CD4-positive, alpha-beta T cell treated with Interleukin-4 for 1 hour (primary cell): ENCODE results near the gene ACO2.
"Not testable (repeated sequence)": the region's sequence is repeated elsewhere in the genome, so short reads cannot be mapped to it uniquely, and the experiment has no call there.

Experiments used
- DNase-seq, 2 donors: peaks; one replicate each; pipeline ENCODE4 v3.0.0-alpha.2; 2020 to 2022

ACO2 gene

DNA sequence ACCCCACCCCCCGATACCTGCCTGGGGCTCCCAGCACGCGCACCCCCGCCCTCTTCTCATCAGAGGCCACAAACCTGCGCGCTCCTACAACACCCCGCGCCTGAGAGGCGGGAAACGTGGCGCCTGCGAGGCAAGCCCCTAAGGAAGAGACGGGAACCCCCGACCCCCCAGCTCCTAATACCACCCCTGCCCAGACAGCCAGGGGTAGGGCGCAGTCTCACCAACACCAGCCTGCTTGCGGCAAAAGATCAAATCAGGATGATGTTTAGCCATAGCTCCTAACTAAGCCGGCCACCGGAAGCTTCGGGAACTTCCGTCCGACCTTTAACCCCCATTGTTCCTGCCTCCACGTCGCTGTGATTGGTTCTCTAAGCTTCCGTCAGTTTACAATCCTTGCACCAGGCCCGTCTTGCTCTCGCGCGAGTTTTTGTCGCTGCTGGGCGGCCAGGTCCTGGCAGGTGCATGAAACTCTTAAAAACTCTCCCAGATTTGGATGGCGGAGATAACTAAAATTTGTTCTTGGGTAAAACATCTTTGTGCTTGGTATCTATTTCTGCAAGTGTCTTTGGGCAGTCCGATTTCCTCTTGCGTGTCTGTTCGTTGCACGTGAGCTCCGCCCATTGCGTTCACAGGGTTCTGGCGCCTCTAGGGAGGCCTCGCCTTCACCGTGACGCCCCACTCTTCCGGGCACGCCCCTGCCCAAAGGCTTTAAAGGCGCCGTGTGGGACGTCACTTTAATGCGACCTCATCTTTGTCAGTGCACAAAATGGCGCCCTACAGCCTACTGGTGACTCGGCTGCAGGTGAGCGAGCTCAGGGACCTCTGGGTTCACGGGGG is at the start of gene ACO2, which contains the start of gene PHF5A:
Gene ACO2 (plus strand): TSS at position 737 of the 837 bp plus-strand sequence. CDS start 30 bp downstream, at position 767.
Gene PHF5A (minus strand): TSS at position 312 of the 837 bp plus-strand sequence. CDS start 39 bp downstream, at position 273.
- DNase-seq: peak; percentile 96 to 98

DNA sequence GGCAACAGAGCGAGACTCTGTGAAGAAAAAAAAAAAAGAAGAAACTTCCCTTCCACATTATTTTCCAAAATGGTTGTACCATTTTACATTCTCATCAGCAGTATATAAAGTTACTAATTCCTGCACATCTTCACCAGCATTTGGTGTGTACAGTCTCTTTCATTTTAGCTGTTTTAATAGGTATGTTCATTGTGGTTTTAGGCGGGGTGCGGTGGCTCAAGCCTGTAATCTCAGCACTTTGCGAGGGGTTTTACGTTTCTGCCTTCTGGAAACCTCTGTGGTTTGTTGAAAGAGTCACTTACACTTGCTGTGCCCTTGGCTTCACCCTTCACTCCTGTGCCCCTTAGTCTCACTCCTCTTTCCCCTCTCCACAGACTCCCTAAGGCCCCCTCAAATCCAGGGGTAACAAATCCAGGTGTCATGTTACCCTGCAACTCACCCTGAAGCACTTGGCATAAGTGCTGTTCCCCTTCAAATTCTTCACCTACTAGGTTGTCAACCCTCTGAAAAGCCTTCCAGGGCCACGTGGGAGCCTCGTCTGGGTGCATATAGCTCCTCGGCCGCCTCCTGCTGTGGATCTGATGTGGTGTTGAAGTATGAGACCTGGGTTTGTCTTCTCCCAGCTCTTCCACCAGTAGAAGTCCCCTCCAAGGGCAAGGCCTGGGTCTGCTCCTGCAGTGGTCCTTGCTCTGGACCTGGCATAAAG is 43.1 kb upstream of the ACO2 start:
- DNase-seq: peak; percentile 17 to 58

- no peak for DNase-seq
Observed at GRCh38 chr22:41429232-41429950, 39.5 kb upstream of the ACO2 start.

DNA sequence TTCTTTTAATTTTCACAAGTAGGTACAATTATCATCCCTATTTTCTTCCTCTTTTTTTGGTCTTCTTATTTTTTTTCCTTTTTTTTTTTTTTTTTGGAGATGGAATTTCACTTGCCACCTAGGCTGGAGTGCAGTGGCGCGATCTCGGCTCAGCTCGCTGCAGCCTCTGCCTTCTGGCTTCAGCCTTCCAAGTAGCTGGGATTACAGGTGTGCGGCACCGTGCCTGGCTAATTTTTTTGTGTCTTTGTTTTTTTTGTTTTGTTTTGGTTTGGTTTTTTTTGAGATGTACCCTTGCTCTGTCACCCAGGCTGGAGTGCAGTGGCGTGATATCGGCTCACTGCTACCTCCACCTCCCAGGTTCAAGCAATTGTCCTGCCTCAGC is 39.0 kb upstream of the ACO2 start:
- no peak for DNase-seq

GRCh38 chr22:41431656-41432055 is 37.3 kb upstream of the ACO2 start:
- no peak for DNase-seq

DNA sequence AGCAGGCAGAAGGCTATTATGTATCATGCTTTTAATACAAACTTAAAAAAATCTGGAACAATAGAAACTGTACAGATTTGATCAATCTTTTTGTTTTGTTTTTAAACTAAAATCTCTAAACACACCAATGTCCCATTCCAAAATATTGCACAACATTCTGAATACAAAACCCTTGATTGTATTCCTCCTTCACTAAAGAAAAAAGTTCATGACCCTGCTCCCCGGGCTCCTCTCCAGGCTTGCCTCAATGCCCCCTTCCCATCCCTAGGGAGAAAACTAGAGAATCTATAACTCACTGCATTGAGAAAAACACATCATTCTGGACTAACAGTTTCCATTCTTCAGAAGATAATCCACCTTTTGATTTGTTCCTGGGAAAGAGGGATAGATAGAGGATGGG is 35.4 kb upstream of the ACO2 start:
- DNase-seq: not testable (repeated sequence)

DNA sequence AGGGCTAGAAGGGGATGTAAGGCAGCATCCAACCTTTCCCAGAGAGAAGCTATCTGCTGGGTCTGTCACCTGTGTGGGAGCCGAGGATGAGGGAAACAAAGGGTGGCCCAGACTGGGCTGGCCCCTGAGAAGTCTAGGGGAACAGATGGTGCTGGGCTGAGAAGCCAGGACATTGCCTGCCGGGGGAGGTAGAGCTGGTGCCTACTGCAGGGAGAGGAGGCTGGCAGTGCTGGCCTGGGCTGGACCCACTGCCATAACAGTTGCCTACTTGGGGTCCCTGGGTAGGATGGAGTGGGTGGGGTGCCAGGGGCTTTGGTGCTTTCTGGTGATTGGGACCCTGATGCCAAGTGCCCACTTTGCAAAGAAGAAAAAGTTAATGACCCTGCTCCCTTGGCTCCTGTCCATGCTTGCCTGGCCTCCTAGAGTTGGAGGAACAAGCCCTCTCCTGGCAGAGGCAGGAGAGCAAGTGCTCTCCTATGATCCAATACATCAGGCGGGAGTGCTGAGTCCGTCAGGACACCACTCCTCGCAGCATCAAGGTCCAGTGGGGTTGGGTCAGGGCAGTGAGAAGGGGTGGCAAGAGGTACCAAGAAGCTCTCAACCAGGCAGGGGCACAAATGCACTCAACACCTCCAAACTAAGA is 34.4 kb upstream of the ACO2 start:
- DNase-seq: not testable (repeated sequence)

- no peak for DNase-seq
Observed at GRCh38 chr22:41435560-41435959, 33.4 kb upstream of the ACO2 start.

- DNase-seq: no peak
Observed at GRCh38 chr22:41436322-41437113, 32.4 kb upstream of the ACO2 start.

GRCh38 chr22:41437198-41437597 is 31.7 kb upstream of the ACO2 start:
- DNase-seq: no peak

DNA sequence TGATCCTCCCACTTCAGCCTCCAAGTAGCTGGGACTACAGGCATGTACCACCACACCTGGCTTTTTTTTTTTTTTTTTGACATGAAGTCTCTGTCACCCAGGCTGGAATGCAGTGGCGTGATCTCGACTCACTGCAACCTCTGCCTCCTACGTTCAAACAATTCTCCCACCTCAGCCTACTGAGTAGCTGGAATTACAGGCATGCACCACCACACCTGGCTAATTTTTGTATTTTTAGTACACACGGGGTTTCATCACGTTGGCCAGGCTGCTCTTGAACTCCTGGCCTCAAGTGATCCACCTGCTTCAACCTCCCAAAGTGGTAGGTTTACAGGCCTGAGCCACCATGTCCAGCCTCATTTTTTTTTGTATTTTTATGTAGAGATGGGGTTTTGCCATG is 28.4 kb upstream of the ACO2 start:
- DNase-seq: not testable (repeated sequence)

DNA sequence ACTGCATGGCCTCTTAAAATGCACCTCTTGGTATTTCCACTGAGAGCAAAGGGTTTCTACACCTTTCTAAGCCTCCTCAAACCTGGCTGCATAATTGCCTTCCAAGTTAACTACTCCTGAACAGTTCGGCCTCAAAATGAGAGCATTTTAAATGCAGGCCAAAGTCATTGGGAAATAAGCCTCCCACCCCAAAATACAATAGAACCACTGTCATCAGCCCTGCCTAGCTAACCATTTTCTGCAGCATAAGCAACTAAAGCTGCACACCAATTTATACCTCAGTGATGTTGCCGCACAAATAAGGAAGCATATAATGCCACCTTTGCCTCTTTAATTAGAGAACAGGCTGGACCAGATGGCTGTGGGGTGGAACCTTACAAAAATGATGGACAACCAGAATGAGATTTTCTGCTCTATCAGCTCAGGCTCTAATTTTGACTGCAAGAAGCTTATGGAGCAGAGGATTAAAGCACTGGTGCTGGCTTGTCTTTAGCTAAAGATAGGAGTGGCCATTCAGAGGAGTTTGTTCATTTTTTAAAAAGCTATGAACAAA is 26.6 kb upstream of the ACO2 start:
- DNase-seq: no peak

- DNase-seq: peak; percentile 90 to 91
Observed at GRCh38 chr22:41444360-41445128, 24.4 kb upstream of the ACO2 start.

DNA sequence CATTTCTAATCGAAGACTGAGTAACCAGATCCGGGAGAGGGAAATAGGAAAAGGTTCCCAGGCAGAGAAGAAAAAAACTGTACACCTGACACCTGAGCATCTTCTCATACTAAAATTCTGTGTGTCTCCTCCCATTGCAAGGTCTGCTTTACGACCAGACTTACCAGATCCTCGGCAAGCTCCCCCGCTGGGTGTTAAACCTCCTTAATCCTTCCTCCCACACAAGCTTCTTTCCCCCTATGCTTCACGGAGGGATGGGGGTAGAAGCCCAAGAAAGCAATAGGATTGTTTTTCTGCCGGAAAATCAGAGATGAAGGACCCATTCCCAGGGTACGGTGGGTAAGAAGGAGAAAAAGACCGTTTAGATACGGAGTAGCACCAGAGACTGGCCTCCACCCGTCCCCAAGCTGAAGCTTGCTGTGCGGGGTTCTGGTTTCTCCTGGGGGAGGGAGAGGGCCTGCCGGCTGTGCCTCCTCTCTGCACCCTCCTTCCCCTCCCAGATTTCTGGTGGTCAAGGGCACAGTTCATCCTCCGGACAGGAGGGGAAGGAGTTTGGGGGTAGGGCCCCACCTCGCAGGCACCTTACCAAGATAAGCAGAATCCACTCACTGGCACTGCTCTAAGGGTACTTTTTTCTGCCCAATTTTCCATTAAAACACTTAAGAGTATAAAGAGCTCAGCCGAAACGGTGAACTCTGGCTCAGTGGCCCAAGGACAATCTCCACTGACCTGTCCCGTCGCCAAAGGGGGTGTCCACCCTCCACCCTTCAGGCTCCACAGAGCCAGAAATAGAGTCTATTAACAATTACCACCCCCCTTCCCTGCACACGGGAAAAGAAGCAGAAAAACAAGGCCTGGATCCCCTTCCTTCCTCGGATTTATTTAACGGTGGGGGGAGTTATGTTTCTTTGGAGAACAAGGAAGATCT is 23.5 kb upstream of the ACO2 start:
- peak; percentile 19 to 46 for DNase-seq

DNA sequence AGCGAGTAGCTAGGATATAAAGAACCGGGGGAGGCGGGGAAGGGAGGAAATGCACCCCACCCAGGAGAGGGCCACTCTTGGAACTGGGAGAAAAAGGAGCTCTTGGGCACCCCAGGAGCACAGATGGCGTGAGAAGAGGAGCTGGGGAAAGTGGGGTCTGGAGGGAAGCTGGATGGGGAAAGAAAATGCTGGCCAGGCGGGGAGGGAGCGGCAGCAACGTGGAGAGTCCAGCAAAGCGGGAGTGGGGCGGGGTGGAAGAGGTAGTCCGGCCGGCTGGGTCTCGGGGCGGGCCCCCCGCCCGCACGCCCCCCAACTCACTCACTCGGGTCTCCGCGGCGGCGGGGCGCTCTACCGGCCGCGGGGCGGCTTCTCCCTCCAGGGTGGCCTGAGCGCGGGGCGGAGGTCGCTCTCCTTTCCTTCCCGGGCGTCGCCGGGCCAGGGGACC is 22.8 kb upstream of the ACO2 start:
- DNase-seq: no peak

GRCh38 chr22:41446639-41447434 is 22.1 kb upstream of the ACO2 start, which contains the start of gene TOB2:
Gene TOB2 (minus strand): TSS chr22:41446801. CDS start chr22:41437345, 9,456 bp downstream.
- peak; percentile 94 to 96 for DNase-seq

DNA sequence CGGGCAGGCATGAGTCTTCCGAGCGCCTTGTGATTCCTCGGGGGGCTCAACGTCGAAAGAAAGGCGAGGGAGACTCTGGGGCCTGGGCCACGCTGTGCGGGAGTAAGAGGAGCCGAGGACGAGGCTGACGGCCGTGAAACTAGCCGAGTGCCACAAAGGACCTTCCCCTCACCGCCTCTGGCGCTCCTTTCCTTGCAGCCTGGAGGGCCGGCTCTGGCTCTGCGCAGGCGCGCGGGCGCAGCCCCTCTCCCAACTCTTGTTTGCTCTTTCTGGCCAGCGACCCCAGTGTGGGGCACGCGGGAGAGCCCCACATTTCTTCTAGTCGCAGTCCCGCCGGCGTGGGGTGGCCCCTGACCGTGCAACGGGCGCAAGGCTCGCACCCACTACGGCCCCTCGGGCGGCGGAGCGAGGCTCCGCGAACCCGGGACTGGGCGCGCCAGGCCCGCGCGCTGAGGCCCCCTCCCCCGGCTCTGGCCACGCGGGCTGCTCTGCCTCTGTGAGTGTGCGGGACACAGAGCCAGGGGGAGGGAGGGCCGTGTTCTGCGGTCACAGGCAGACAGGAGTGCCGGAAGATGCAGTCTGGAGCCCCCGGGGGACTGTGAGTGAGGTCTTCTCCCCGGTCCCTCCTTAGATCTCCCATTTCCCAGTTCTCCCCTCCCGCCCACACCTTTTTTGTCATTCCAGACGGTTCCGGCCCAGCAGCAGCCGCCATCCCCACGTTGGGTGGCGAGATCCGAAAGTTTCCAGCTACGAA is 21.3 kb upstream of the ACO2 start:
- DNase-seq: peak; percentile 62 to 65
